IMR-90 (cell line): ENCODE results near the gene PDE4B.

Experiments used
- BHLHE40 ChIP-seq: fragments of 150-350 bp; IDR thresholded peaks from 2 replicates; pipeline ENCODE4 v1.6.1; 2016; ENCODE audit warnings: mild to moderate bottlenecking, low read depth, low read length
- CEBPB ChIP-seq: IDR thresholded peaks from 2 replicates; pipeline ENCODE4 v1.6.1; 2012; ENCODE audit warnings: low read depth, low read length, improper control_type of control experiment
- CHD1 ChIP-seq: IDR thresholded peaks from 2 replicates; pipeline ENCODE4 v1.6.1; 2012; ENCODE audit warnings: low read depth, low read length, improper control_type of control experiment
- FOS ChIP-seq: fragments of 150-350 bp; IDR thresholded peaks from 2 replicates; pipeline ENCODE4 v1.6.1; 2016; ENCODE audit warnings: low read depth, low read length
- MAFK ChIP-seq: IDR thresholded peaks from 2 replicates; pipeline ENCODE4 v1.6.1; 2012; ENCODE audit warnings: low read depth, low read length, improper control_type of control experiment
- MAZ ChIP-seq: IDR thresholded peaks from 2 replicates; pipeline ENCODE4 v1.6.1; 2012; ENCODE audit warnings: low read depth, mild to moderate bottlenecking, low read length, improper control_type of control experiment, moderate library complexity, borderline replicate concordance
- MXI1 ChIP-seq: IDR thresholded peaks from 2 replicates; pipeline ENCODE4 v1.6.1; 2012; ENCODE audit warnings: low read depth, mild to moderate bottlenecking, low read length, moderate library complexity, borderline replicate concordance
- NFE2L2 ChIP-seq: fragments of 150-350 bp; IDR thresholded peaks from 2 replicates; pipeline ENCODE4 v1.6.1; 2016; ENCODE audit warnings: low read depth, mild to moderate bottlenecking, low read length
- POLR2A ChIP-seq: IDR thresholded peaks from 2 replicates; pipeline ENCODE4 v1.6.1; 2012; ENCODE audit warnings: mild to moderate bottlenecking, low read depth, low read length
- RFX5 ChIP-seq: IDR thresholded peaks from 2 replicates; pipeline ENCODE4 v1.8.0; 2012; ENCODE audit warnings: low read depth, mild to moderate bottlenecking, low read length, moderate library complexity
- SMC3 ChIP-seq: fragments of 150-350 bp; IDR thresholded peaks from 2 replicates; pipeline ENCODE4 v1.6.1; 2016; ENCODE audit warnings: low read depth, mild to moderate bottlenecking, antibody characterized with exemption, low read length, moderate library complexity
- TF ChIP-seq, protein P1 (sequence below): fragments of 150-350 bp; IDR thresholded peaks from 2 replicates; pipeline ENCODE4 v1.6.1; 2016; ENCODE audit warnings: low read depth, mild to moderate bottlenecking, low read length, moderate library complexity, borderline replicate concordance
- TF ChIP-seq, protein P2 (sequence below): conservative IDR thresholded peaks from 2 replicates; pipeline ENCODE4 v1.5.1; 2012; ENCODE audit warnings: mild to moderate bottlenecking, low read depth, low read length, improper control_type of control experiment

DNA sequence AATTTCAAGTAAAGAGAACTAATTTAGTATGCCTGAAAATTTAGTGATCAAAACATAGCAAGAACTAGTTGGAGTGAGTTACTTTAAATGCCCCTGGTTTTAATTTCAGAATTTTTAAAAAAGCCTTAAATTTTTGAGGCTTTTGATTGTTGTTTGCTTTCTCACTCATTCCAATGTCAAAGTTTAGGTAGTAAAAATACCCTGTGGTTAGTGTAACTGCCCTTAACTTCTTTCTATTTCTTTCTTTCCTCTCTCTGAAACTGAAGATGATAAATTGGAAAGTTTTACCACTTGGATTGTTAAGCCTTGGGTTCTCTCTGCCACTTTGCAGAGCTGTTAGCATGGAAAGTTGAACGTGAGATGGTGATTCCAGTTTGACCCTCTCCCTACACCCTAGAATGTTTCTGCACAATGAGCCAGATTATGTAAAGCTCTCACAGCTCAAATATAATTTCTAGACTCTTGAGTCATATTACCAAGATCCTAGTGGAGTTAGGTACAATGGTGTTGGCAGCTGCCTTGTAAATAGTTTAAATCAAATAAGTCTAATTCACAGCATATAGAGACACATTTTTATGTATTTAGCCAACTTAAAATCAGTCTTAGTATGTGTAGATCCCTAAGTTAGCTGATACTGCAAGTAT, 548.9 kb downstream of the PDE4B start:
- TF ChIP-seq, protein P1, sequence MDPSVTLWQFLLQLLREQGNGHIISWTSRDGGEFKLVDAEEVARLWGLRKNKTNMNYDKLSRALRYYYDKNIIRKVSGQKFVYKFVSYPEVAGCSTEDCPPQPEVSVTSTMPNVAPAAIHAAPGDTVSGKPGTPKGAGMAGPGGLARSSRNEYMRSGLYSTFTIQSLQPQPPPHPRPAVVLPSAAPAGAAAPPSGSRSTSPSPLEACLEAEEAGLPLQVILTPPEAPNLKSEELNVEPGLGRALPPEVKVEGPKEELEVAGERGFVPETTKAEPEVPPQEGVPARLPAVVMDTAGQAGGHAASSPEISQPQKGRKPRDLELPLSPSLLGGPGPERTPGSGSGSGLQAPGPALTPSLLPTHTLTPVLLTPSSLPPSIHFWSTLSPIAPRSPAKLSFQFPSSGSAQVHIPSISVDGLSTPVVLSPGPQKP = no peak
- TF ChIP-seq, protein P2, sequence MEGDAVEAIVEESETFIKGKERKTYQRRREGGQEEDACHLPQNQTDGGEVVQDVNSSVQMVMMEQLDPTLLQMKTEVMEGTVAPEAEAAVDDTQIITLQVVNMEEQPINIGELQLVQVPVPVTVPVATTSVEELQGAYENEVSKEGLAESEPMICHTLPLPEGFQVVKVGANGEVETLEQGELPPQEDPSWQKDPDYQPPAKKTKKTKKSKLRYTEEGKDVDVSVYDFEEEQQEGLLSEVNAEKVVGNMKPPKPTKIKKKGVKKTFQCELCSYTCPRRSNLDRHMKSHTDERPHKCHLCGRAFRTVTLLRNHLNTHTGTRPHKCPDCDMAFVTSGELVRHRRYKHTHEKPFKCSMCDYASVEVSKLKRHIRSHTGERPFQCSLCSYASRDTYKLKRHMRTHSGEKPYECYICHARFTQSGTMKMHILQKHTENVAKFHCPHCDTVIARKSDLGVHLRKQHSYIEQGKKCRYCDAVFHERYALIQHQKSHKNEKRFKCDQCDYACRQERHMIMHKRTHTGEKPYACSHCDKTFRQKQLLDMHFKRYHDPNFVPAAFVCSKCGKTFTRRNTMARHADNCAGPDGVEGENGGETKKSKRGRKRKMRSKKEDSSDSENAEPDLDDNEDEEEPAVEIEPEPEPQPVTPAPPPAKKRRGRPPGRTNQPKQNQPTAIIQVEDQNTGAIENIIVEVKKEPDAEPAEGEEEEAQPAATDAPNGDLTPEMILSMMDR = no peak
- TF ChIP-seq CEBPB = no peak
- TF ChIP-seq NFE2L2 = no peak
- no peak for TF ChIP-seq FOS
- no peak for TF ChIP-seq RFX5
- no peak for TF ChIP-seq BHLHE40
- no peak for TF ChIP-seq MAFK
- TF ChIP-seq MXI1 = no peak
- no peak for TF ChIP-seq POLR2A
- no peak for TF ChIP-seq CHD1
- TF ChIP-seq SMC3 = no peak
- TF ChIP-seq MAZ = no peak
